ENCODE measurements around the gene WNK2. TPM values are rescaled to one million over a fixed set of nuclear protein-coding genes. Genes with fewer than 3 reads are reported as not detected.

Gene WNK2
- polyA plus RNA-seq, 1 experiment: not detected

GRCh38 chr9:93188426-93189368 lies 4.8 kb downstream of the WNK2 start:
- H3K4me3 ChIP-seq (ENCODE audit: low read depth, low read length): no peak overlapping the region
- ChIA-PET POLR2A (no interaction called here), CTCF (interaction anchor here (0.7 kb wide), 1 partner anchor 29 kb away, joined by 3 read pairs; no protein-coding TSS in a partner anchor)
- H3K36me3 ChIP-seq (ENCODE audit: control insufficient read depth, insufficient read depth, low read length): no peaks in the 10 kb centered on the region
- DNase-seq (ENCODE audit: low read depth): no peak
- peaks cover 10% of the 10 kb centered on the region for H3K27me3 ChIP-seq (ENCODE audit: control insufficient read depth, insufficient read depth, low read length)
- no peak for TF ChIP-seq CTCF (IDR thresholded peaks at IDR 0.05; ENCODE audit: insufficient read depth, low read depth, low read length)

GRCh38 chr9:93189369-93190132 lies 5.6 kb downstream of the WNK2 start:
- ChIA-PET POLR2A (no interaction called here), CTCF (no interaction called here)
- H3K4me3 ChIP-seq (ENCODE audit: low read depth, low read length): no peak overlapping the region
- no peaks in the 10 kb centered on the region for H3K36me3 ChIP-seq (ENCODE audit: control insufficient read depth, insufficient read depth, low read length)
- no peak for TF ChIP-seq CTCF (IDR thresholded peaks at IDR 0.05; ENCODE audit: insufficient read depth, low read depth, low read length)
- DNase-seq (ENCODE audit: low read depth): no peak
- peaks cover 10% of the 10 kb centered on the region; the same call in 1 of the 2 replicates for H3K27me3 ChIP-seq (ENCODE audit: control insufficient read depth, insufficient read depth, low read length)

- no peak for DNase-seq (ENCODE audit: low read depth)
- H3K27me3 ChIP-seq (ENCODE audit: control insufficient read depth, insufficient read depth, low read length): peaks cover 10% of the 10 kb centered on the region; the same call in 1 of the 2 replicates
- no peak for TF ChIP-seq CTCF (IDR thresholded peaks at IDR 0.05; ENCODE audit: insufficient read depth, low read depth, low read length)
- ChIA-PET CTCF (no interaction called here), POLR2A (no interaction called here)
- H3K36me3 ChIP-seq (ENCODE audit: control insufficient read depth, insufficient read depth, low read length): no peaks in the 10 kb centered on the region
- H3K4me3 ChIP-seq (ENCODE audit: low read depth, low read length): no peak overlapping the region
These were observed 6.2 kb downstream of the WNK2 start for GRCh38 chr9:93190133-93190525.

- ChIA-PET CTCF (no interaction called here), POLR2A (no interaction called here)
- no peak for DNase-seq (ENCODE audit: low read depth)
- TF ChIP-seq CTCF (IDR thresholded peaks at IDR 0.05; ENCODE audit: insufficient read depth, low read depth, low read length): no peak
- H3K4me3 ChIP-seq (ENCODE audit: low read depth, low read length): no peak overlapping the region
- peaks cover 9% of the 10 kb centered on the region; the same call in 1 of the 2 replicates for H3K27me3 ChIP-seq (ENCODE audit: control insufficient read depth, insufficient read depth, low read length)
- H3K36me3 ChIP-seq (ENCODE audit: control insufficient read depth, insufficient read depth, low read length): no peaks in the 10 kb centered on the region
These were observed 6.9 kb downstream of the WNK2 start for GRCh38 chr9:93190656-93191353.

- no peak for DNase-seq (ENCODE audit: low read depth)
These were observed 7.4 kb downstream of the WNK2 start for GRCh38 chr9:93191354-93191660.

More at GRCh38 chr9:93191354-93191660, 7.4 kb downstream of the WNK2 start:
- POLR2A ChIA-PET: no interaction called here
- no peak overlapping the region for H3K4me3 ChIP-seq (ENCODE audit: low read depth, low read length)
- TF ChIP-seq CTCF (IDR thresholded peaks at IDR 0.05; ENCODE audit: insufficient read depth, low read depth, low read length): no peak
- H3K36me3 ChIP-seq (ENCODE audit: control insufficient read depth, insufficient read depth, low read length): no peaks in the 10 kb centered on the region
- H3K27me3 ChIP-seq (ENCODE audit: control insufficient read depth, insufficient read depth, low read length): 0 out of 2 replicates have a peak, but pooled peaks cover 7% of the 10 kb centered on the region
- CTCF ChIA-PET: no interaction called here
